Suprapubic skin (tissue), 4 donors: ENCODE measurements around the gene TTC38.

Experiments
- CTCF ChIP-seq, 2 donors: fragments of 200-600 bp in 1 of 2; fragments of 450-650 bp in 1 of 2; sonication (generic) in 1 of 2; IDR thresholded peaks; one replicate each; pipeline ENCODE4 v1.5.1; 2016 to 2019; ENCODE audit warnings: antibody characterized with exemption in 2 of 2, mild to moderate bottlenecking in 1 of 2, moderate library complexity in 1 of 2
- EP300 ChIP-seq: sonication (generic); formaldehyde crosslinking; IDR thresholded peaks from one replicate; pipeline ENCODE4 v1.6.1; 2017; ENCODE audit warnings: antibody characterized with exemption
- POLR2A ChIP-seq, 2 donors: fragments of 450-650 bp; IDR thresholded peaks; one replicate each; pipeline ENCODE4 v1.6.1; 2017; ENCODE audit warnings: antibody characterized with exemption in 2 of 2, mild to moderate bottlenecking in 2 of 2, moderate library complexity in 2 of 2
- POLR2AphosphoS5 ChIP-seq, 3 donors: sonication (generic); formaldehyde crosslinking; IDR thresholded peaks; one replicate each; pipeline ENCODE4 v1.6.1; 2017; ENCODE audit warnings: antibody characterized with exemption in 3 of 3

- TF ChIP-seq POLR2A (IDR thresholded peaks at IDR 0.05) (no peak), CTCF (IDR thresholded peaks at IDR 0.05) (no peak), EP300 (no peak), POLR2AphosphoS5 (IDR thresholded peaks at IDR 0.05) (no peak)
These were observed 70.1 kb downstream of the TTC38 start for GRCh38 chr22:46337870-46338269.
